Fibroblast of villous mesenchyme (primary cell): ENCODE measurements around the gene SUPT20HL1. TPM values are rescaled to one million over a fixed set of nuclear protein-coding genes. Genes with fewer than 3 reads are reported as not detected.
"Not testable (repeated sequence)": the region's sequence is repeated elsewhere in the genome, so short reads cannot be mapped to it uniquely, and the experiment has no call there.

Experiments used
- DNase-seq: peaks from one replicate; pipeline ENCODE4 v3.0.0-alpha.2; 2010; ENCODE audit warnings: low read depth
- H3K4me3 ChIP-seq: 2 replicates; pipeline ENCODE4 v1.5.1; 2011; ENCODE audit warnings: low read depth, mild to moderate bottlenecking, low read length
- total RNA-seq: library from RNA; depleted of rRNA; stranded (reverse); fragments of >200 nt; gene quantifications from 2 replicates; pipeline ENCODE4 v1.2.3, GENCODE V29; 2012
- TF ChIP-seq, protein P1 (sequence below): IDR thresholded peaks from 2 replicates; pipeline ENCODE4 v1.5.1; 2012; ENCODE audit warnings: low read depth, mild to moderate bottlenecking, low read length; ENCODE audit not compliant: insufficient read depth

The SUPT20HL1 gene
- total RNA-seq, 1 donor, result not detected

GRCh38 chrX:24376403-24376802 is 16.0 kb downstream of the SUPT20HL1 start:
- no peak for DNase-seq
- no peak overlapping the region for H3K4me3 ChIP-seq
- TF ChIP-seq, protein P1, sequence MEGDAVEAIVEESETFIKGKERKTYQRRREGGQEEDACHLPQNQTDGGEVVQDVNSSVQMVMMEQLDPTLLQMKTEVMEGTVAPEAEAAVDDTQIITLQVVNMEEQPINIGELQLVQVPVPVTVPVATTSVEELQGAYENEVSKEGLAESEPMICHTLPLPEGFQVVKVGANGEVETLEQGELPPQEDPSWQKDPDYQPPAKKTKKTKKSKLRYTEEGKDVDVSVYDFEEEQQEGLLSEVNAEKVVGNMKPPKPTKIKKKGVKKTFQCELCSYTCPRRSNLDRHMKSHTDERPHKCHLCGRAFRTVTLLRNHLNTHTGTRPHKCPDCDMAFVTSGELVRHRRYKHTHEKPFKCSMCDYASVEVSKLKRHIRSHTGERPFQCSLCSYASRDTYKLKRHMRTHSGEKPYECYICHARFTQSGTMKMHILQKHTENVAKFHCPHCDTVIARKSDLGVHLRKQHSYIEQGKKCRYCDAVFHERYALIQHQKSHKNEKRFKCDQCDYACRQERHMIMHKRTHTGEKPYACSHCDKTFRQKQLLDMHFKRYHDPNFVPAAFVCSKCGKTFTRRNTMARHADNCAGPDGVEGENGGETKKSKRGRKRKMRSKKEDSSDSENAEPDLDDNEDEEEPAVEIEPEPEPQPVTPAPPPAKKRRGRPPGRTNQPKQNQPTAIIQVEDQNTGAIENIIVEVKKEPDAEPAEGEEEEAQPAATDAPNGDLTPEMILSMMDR, result no peak

- TF ChIP-seq, protein P1, result no peak
- H3K4me3 ChIP-seq, result no peak overlapping the region
- no peak for DNase-seq
Measured at GRCh38 chrX:24377195-24377594, 16.8 kb downstream of the SUPT20HL1 start.

GRCh38 chrX:24377911-24378468 is 17.6 kb downstream of the SUPT20HL1 start:
- no peak for DNase-seq
- TF ChIP-seq, protein P1, result no peak
- no peak overlapping the region for H3K4me3 ChIP-seq

- no peak for DNase-seq
- TF ChIP-seq, protein P1, result no peak
- no peak overlapping the region for H3K4me3 ChIP-seq
Measured at GRCh38 chrX:24378706-24379105, 18.3 kb downstream of the SUPT20HL1 start.

DNA sequence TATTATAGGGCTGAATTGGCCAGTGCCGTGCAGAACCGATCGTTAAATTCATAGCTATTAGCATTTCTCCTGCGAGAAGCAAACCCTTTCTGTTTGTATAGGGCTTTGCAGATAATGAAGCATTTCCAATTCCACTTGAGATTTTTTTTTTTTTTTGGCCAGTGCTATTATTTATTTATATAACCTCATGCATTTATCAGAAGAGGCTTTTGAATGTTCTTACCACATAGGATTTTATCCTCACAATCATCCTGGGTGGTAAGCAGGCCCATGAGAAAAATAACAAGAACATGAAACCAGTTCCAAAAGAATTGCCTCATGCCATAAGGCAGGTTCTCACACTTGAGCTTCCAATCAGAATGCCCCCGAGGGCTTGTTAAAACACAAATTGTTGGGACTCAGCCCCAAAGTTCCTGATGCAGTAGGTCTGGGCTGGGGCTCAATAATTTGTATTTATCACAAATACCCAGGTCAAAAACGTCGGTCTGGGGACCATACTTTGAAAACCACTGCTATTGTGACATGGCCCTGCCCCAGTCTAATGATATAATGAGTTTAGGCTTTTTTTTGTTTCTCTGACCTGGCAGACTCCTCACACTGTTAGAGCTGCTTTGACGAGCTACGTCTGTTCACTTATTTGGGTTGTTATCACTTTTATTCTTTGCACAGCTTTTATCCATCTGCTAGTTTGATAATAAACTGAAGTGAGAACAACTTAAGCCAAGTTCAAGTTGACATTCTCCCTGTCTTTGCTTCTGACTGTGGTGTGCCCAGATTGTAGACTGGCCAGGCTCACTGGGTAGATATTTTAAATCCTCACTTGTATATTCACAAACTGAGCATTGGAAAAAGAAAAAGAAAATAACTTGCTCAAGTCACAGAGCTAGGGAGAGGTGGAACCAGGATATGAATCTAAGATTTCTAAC is 20.1 kb downstream of the SUPT20HL1 start:
- H3K4me3 ChIP-seq, result no peak overlapping the region
- TF ChIP-seq, protein P1, result no peak
- DNase-seq, result no peak

- not testable (repeated sequence) for DNase-seq, H3K4me3 ChIP-seq
Measured at GRCh38 chrX:24382315-24382714, 21.9 kb downstream of the SUPT20HL1 start.

- no peak overlapping the region for H3K4me3 ChIP-seq
- TF ChIP-seq, protein P1, result no peak
- no peak for DNase-seq
Measured at GRCh38 chrX:24387724-24388123, 27.3 kb downstream of the SUPT20HL1 start.
